Ovary (tissue), 9 donors: ENCODE results near the gene YARS2. TPM values are rescaled to one million over a fixed set of nuclear protein-coding genes. Genes with fewer than 3 reads are reported as not detected.

Experiments
- DNase-seq, 5 donors: peaks; one replicate each; pipeline ENCODE4 v3.0.0-alpha.2; 2019 to 2020
- H3K27ac ChIP-seq, 2 donors: fragments of 200-600 bp; one replicate each; pipeline versions ENCODE4 v1.5.1 to v1.8.0; 2019 to 2022
- H3K27me3 ChIP-seq: fragments of 200-600 bp; one replicate; pipeline ENCODE4 v1.8.0; 2022
- H3K36me3 ChIP-seq: fragments of 200-600 bp; sonication (generic); one replicate; pipeline ENCODE4 v1.5.1; 2019
- H3K4me1 ChIP-seq: one replicate; pipeline ENCODE4 v1.8.1; 2013; ENCODE audit warnings: mild to moderate bottlenecking, moderate library complexity; ENCODE audit not compliant: insufficient read depth
- H3K4me3 ChIP-seq: fragments of 200-600 bp; sonication (generic); one replicate; pipeline ENCODE4 v1.5.1; 2017
- H3K9me3 ChIP-seq, 2 donors: fragments of 200-600 bp in 1 of 2; sonication (generic) in 1 of 2; one replicate each; pipeline versions ENCODE4 v1.5.1 to v1.8.1; 2013 to 2019; ENCODE audit warnings: mild to moderate bottlenecking in 1 of 2, moderate library complexity in 1 of 2
- CTCF ChIP-seq, 3 donors: fragments of 450-650 bp in 2 of 3; fragments of 200-600 bp in 1 of 3; IDR thresholded peaks; one replicate each; pipeline versions ENCODE4 v1.5.1 to v1.8.0; 2016 to 2022; ENCODE audit warnings: antibody characterized with exemption in 3 of 3, mild to moderate bottlenecking in 1 of 3
- EP300 ChIP-seq: sonication (generic); formaldehyde crosslinking; IDR thresholded peaks from one replicate; pipeline ENCODE4 v1.6.1; 2017; ENCODE audit warnings: antibody characterized with exemption
- POLR2A ChIP-seq: fragments of 450-650 bp; IDR thresholded peaks from one replicate; pipeline ENCODE4 v1.6.1; 2017; ENCODE audit warnings: antibody characterized with exemption, mild to moderate bottlenecking, moderate library complexity
- WGBS, 3 donors: extraction: QIAGEN DNeasy Blood & Tissue Kit in 1 of 3; methylation state at CpG; one replicate each; pipeline versions ENCODE4 v1.1.5 to v1.1.7; 2013 to 2017; 5-methylcytosine and 5-hydroxymethylcytosine counted together
- intact Hi-C, 4 donors: fragments of 100-400 bp; cut with DNase I; formaldehyde crosslinking; loops; one replicate each; pipeline versions ENCODE4 v1.11.0 to v1.15.1; 2022 to 2023
- polyA plus RNA-seq, 2 donors: library from polyadenylated mRNA; stranded (reverse); fragments of 200-250 nt in 1 of 2; fragments of 350-450 nt in 1 of 2; fragmentation: Illumina TruSeq in 1 of 2; extraction: RNeasy Lipid Tissue Mini Kit (QIAGEN cat#74804) in 1 of 2; gene quantifications; one replicate each; pipeline ENCODE4 v1.2.3, GENCODE V29; 2013 to 2014
- total RNA-seq, 7 donors: library from RNA; depleted of rRNA in 2 of 7; stranded (reverse); fragments of >200 nt in 2 of 7; fragmentation: NEBNext Ultra II Directional in 3 of 7; extraction: Animal tissue kit (Norgen Biotek cat#: 25700) in 3 of 7; gene quantifications; one replicate each; pipeline versions ENCODE4 v1.1.0 to v1.2.4, GENCODE V29; 2016 to 2023
- donor health status: DM: no; HTN: no; CAD: no; lungs with moderate emphysema.
- donor health status: DM: no; HTN: no; CAD: no.
- donor health status: Bipolar disorder and iron deficiency.
- donor health status: DM: yes; HTN: yes; CAD: no.
- donor health status: DM: no; HTN: no; CAD: no.
- donor health status: DM: yes; HTN: yes; CAD: no.

YARS2 gene
- total and polyA plus RNA-seq, 9 donors, result 9.4 to 20.6 (median 12.9) TPM

- Histone ChIP-seq H3K4me1 (peaks cover 1% of the 10 kb centered on the region), H3K4me3 (no peak overlapping the region), H3K9me3 (no peaks in the 10 kb centered on the region), H3K36me3 (no peaks in the 10 kb centered on the region), H3K27me3 (no peaks in the 10 kb centered on the region), H3K27ac (no peak overlapping the region)
- intact Hi-C loops, result loop anchor here in 1 of 4 donors (10.0 kb wide), 1 partner anchor 1271 kb away; the partner anchor contains the start of gene ALG10
- no peak for DNase-seq
- WGBS, 3 donors, result 29 to 51% (median 33%) methylated on average over 4 of the region's 4 CpGs
- no peak for TF ChIP-seq POLR2A
- no peak for TF ChIP-seq EP300
- TF ChIP-seq CTCF (IDR thresholded peaks at IDR 0.05), result no peak
These were observed 2.1 kb downstream of the YARS2 start for GRCh38 chr12:32753605-32754004.

DNA sequence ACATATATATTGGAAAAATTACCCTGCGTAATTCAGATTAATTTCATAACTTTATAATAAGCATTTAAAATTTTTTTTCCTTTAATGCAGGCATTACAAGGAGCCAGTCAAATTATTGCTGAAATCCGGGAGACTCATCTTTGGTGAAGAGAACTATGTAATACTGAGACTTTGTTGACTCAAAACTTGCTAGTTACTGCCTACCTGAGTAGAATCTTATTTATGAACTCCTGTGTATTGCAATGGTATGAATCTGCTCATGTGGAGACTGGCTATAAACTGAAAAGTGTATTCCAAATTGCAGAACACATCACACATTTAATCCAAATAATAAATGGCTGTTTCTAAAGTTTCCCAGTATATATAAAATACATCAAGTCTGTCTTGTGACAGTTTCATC lies 12.4 kb downstream of the YARS2 start:
- no peaks in the 10 kb centered on the region for H3K36me3 ChIP-seq

DNA sequence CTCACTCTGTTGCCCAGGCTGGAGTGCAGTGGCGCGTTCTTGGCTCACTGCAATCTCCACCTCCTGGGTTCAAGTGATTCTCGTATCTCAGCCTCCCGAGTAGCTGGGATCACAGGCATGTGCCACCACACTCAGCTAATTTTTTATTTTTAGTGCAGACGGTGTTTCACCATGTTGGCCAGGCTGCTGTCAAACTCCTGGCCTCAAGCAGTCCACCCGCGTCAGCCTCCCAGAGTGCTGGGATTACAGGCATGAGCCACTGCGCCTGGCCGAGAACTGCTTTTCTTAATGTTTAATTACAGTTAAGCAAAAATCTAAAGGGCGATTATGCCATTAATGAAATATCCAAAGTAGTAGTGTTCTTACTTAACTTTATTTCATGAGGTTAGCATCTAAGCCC lies 13.6 kb downstream of the YARS2 start:
- intact Hi-C loops, result no loop called here
- Histone ChIP-seq H3K4me1 (no peaks in the 10 kb centered on the region), H3K27me3 (no peaks in the 10 kb centered on the region), H3K4me3 (no peak overlapping the region), H3K36me3 (no peaks in the 10 kb centered on the region), H3K27ac (no peak overlapping the region), H3K9me3 (no peaks in the 10 kb centered on the region)
- DNase-seq, result no peak
- WGBS, 3 donors, result 94 to 96% (median 96%) methylated on average over 10 of the region's 10 CpGs
- no peak for TF ChIP-seq EP300
- no peak for TF ChIP-seq POLR2A
- no peak for TF ChIP-seq CTCF (IDR thresholded peaks at IDR 0.05)

More for the DNA sequence above, 12.4 kb downstream of the YARS2 start:
- WGBS, 3 donors, result 95% methylated on average over 2 of the region's 2 CpGs
- Histone ChIP-seq H3K4me1 (no peaks in the 10 kb centered on the region), H3K4me3 (no peak overlapping the region), H3K9me3 (no peaks in the 10 kb centered on the region), H3K27ac (no peak overlapping the region), H3K27me3 (no peaks in the 10 kb centered on the region)
- TF ChIP-seq EP300, result no peak
- no peak for TF ChIP-seq POLR2A
- TF ChIP-seq CTCF (IDR thresholded peaks at IDR 0.05), result no peak
- no peak for DNase-seq
- intact Hi-C loops, result no loop called here

DNA sequence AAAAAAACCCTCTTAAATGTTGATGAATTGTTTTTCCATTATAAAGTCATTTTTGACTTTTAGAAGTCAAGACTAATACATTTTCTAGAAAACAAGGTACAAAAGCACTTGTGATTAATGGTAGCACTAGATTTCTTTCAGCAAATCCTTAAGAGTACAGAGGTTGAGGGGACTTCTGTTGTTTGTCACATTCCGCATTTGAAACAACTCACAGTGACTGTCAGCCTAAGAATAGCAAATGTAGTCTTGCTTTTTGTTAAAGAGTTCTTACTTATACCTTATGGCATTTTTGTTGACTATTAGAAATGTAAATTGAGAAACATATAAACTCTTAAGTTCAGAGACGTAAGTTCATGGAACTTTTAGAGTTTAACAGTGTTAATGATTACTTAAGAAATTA lies 16.4 kb downstream of the YARS2 start:
- intact Hi-C loops, result no loop called here

More for the DNA sequence above, 16.4 kb downstream of the YARS2 start:
- H3K27ac ChIP-seq, result no peak overlapping the region
- H3K27me3 ChIP-seq, result no peaks in the 10 kb centered on the region
- H3K4me1 ChIP-seq, result no peaks in the 10 kb centered on the region
- H3K4me3 ChIP-seq, result no peak overlapping the region
- DNase-seq, result no peak
- no peaks in the 10 kb centered on the region for H3K9me3 ChIP-seq
- WGBS, 3 donors, result 96 to 98% (median 96%) methylated on average over 2 of the region's 2 CpGs
- TF ChIP-seq EP300 (no peak), POLR2A (no peak), CTCF (IDR thresholded peaks at IDR 0.05) (no peak)
- H3K36me3 ChIP-seq, result no peaks in the 10 kb centered on the region
